H1 (cell line): ENCODE data around the gene CYP1A2. TPM values are rescaled to one million over a fixed set of nuclear protein-coding genes. Genes with fewer than 3 reads are reported as not detected.

Experiments
- CTCF ChIA-PET: fragments of 300-600 bp; sonication (Branson Sonifier 250); formaldehyde crosslinking; loops from one replicate; lab custom pipeline; 2021; ENCODE audit not compliant: partially characterized antibody; lab: Charles Lee
- POLR2A ChIA-PET: fragments of 300-600 bp; sonication (Branson Sonifier 250); formaldehyde crosslinking; loops from one replicate; lab custom pipeline; 2021; ENCODE audit warnings: inconsistent platforms; ENCODE audit not compliant: partially characterized antibody; lab: Charles Lee
- DNase-seq, 2 experiments: peaks; one replicate each; pipeline versions ENCODE4 v3.0.0 to v3.0.0-alpha.2; 2010 to 2022; ENCODE audit warnings: low spot score in 2 of 2, low read depth in 1 of 2, mixed read lengths in 1 of 2
- FAIRE-seq: peaks from 2 replicates; lab custom pipeline; 2011; peaks lifted over from hg19 to GRCh38; lab: Jason Lieb, UNC
- H2AFZ ChIP-seq: 2 replicates; pipeline ENCODE4 v1.8.1; 2012; ENCODE audit warnings: low read length, inconsistent platforms
- H2AK5ac ChIP-seq: 2 replicates; pipeline ENCODE4 v1.6.1; 2013; ENCODE audit warnings: low read depth, low read length
- H2BK120ac ChIP-seq: replicated peaks from 2 replicates; pipeline ENCODE3; 2013; ENCODE audit warnings: low read depth, low read length, inconsistent platforms
- H2BK12ac ChIP-seq: 2 replicates; pipeline ENCODE4 v1.6.1; 2013; ENCODE audit warnings: low read depth, low read length
- H2BK15ac ChIP-seq: 2 replicates; pipeline ENCODE4 v1.6.1; 2013; ENCODE audit warnings: low read length
- H2BK20ac ChIP-seq: 2 replicates; pipeline ENCODE4 v1.6.1; 2013; ENCODE audit warnings: low read length
- H2BK5ac ChIP-seq: 2 replicates; pipeline ENCODE4 v1.6.1; 2013; ENCODE audit warnings: low read depth, low read length
- H3K14ac ChIP-seq: 2 replicates; pipeline ENCODE4 v1.6.1; 2013; ENCODE audit warnings: inconsistent platforms; ENCODE audit not compliant: insufficient read length
- H3K18ac ChIP-seq: 2 replicates; pipeline ENCODE4 v1.6.1; 2013; ENCODE audit warnings: low read length; ENCODE audit errors: extremely low read depth
- H3K23ac ChIP-seq: 2 replicates; pipeline ENCODE4 v1.6.1; 2013; ENCODE audit warnings: inconsistent platforms; ENCODE audit not compliant: insufficient read length
- H3K23me2 ChIP-seq: 2 replicates; pipeline ENCODE4 v1.6.1; 2013; ENCODE audit warnings: low read depth, low read length
- H3K27ac ChIP-seq: 2 replicates; pipeline ENCODE4 v1.6.1; 2011; ENCODE audit warnings: low read depth, low read length, inconsistent platforms
- H3K27me3 ChIP-seq, 4 experiments: replicated peaks in 1 of 4; 1 replicate in 1 of 4; 2 replicates in 3 of 4; pipeline versions ENCODE4 v1.6.1 to v1.8.1; 2011 to 2013; ENCODE audit warnings: low read length in 3 of 4, mild to moderate bottlenecking in 3 of 4, inconsistent platforms in 2 of 4, mixed read lengths in 2 of 4, moderate library complexity in 1 of 4; ENCODE audit not compliant: control insufficient read depth in 3 of 4, insufficient read depth in 3 of 4; ENCODE audit errors: extremely low read depth in 1 of 4
- H3K36me3 ChIP-seq, 4 experiments: 2 replicates each; pipeline versions ENCODE4 v1.6.1 to v1.8.1; 2011 to 2013; ENCODE audit warnings: mild to moderate bottlenecking in 4 of 4, low read length in 3 of 4, moderate library complexity in 2 of 4, control low read depth in 1 of 4, inconsistent platforms in 1 of 4; ENCODE audit not compliant: insufficient read depth in 4 of 4, control insufficient read depth in 2 of 4
- H3K4ac ChIP-seq: replicated peaks from 2 replicates; pipeline ENCODE3; 2013; ENCODE audit warnings: low read length, low read depth, mixed read lengths, inconsistent platforms; ENCODE audit not compliant: insufficient read length
- H3K4me1 ChIP-seq, 4 experiments: replicated peaks in 1 of 4; 1 replicate in 1 of 4; 2 replicates in 3 of 4; pipeline versions ENCODE4 v1.6.1 to v1.8.1; 2011 to 2013; ENCODE audit warnings: low read length in 3 of 4, inconsistent platforms in 2 of 4, mixed read lengths in 1 of 4; ENCODE audit not compliant: insufficient read depth in 4 of 4, control insufficient read depth in 3 of 4
- H3K4me2 ChIP-seq, 2 experiments: 2 replicates each; pipeline versions ENCODE4 v1.6.1 to v1.8.1; 2011 to 2013; ENCODE audit warnings: low read depth in 2 of 2, low read length in 2 of 2, control low read depth in 1 of 2, inconsistent platforms in 1 of 2, mild to moderate bottlenecking in 1 of 2; ENCODE audit not compliant: insufficient read depth in 1 of 2
- H3K4me3 ChIP-seq, 4 experiments: fragments of 200-600, 300-600 bp in 1 of 4; sonication (generic), shearing (Covaris generic), sonication (Bioruptor Twin) in 1 of 4; 2 replicates each; pipeline versions ENCODE4 v1.5.1 to v1.8.1; 2011 to 2016; ENCODE audit warnings: low read length in 4 of 4, low read depth in 3 of 4, control low read depth in 2 of 4, inconsistent platforms in 2 of 4, mild to moderate bottlenecking in 2 of 4, mixed read lengths in 1 of 4, moderate library complexity in 1 of 4; ENCODE audit not compliant: insufficient read depth in 2 of 4; ENCODE audit errors: extremely low read depth in 1 of 4
- H3K56ac ChIP-seq: replicated peaks from 2 replicates; pipeline ENCODE3; 2013; ENCODE audit warnings: low read depth, mild to moderate bottlenecking, mixed read lengths, low read length, inconsistent platforms; ENCODE audit not compliant: insufficient read length
- H3K79me1 ChIP-seq: 2 replicates; pipeline ENCODE4 v1.6.1; 2013; ENCODE audit warnings: low read depth, low read length, control low read depth
- H3K79me2 ChIP-seq, 2 experiments: 2 replicates each; pipeline versions ENCODE4 v1.6.1 to v1.8.1; 2012 to 2013; ENCODE audit warnings: low read length in 2 of 2, mild to moderate bottlenecking in 2 of 2, inconsistent platforms in 1 of 2; ENCODE audit not compliant: insufficient read depth in 2 of 2, control insufficient read depth in 1 of 2
- H3K9ac ChIP-seq, 4 experiments: replicated peaks in 1 of 4; 1 replicate in 1 of 4; 2 replicates in 3 of 4; pipeline versions ENCODE4 v1.6.1 to v1.8.1; 2011 to 2013; ENCODE audit warnings: low read depth in 3 of 4, low read length in 3 of 4, control low read depth in 2 of 4, mild to moderate bottlenecking in 2 of 4, moderate library complexity in 2 of 4, inconsistent platforms in 1 of 4; ENCODE audit errors: extremely low read depth in 1 of 4
- H3K9me3 ChIP-seq, 2 experiments: 2 replicates each; pipeline versions ENCODE4 v1.6.1 to v1.8.1; 2012 to 2013; ENCODE audit warnings: mild to moderate bottlenecking in 2 of 2, moderate library complexity in 2 of 2, control low read depth in 1 of 2, inconsistent platforms in 1 of 2, low read depth in 1 of 2, low read length in 1 of 2, mixed read lengths in 1 of 2; ENCODE audit not compliant: insufficient read depth in 2 of 2
- H4K20me1 ChIP-seq, 2 experiments: replicated peaks in 1 of 2; 2 replicates each; pipeline versions ENCODE3 to v1.8.1; 2011 to 2013; ENCODE audit warnings: inconsistent platforms in 2 of 2, low read length in 2 of 2, mild to moderate bottlenecking in 1 of 2; ENCODE audit not compliant: insufficient read depth in 2 of 2, control insufficient read depth in 1 of 2
- H4K5ac ChIP-seq: 2 replicates; pipeline ENCODE4 v1.6.1; 2013; ENCODE audit warnings: low read length, low read depth, mixed read lengths, inconsistent platforms; ENCODE audit not compliant: insufficient read length
- H4K8ac ChIP-seq: 2 replicates; pipeline ENCODE4 v1.8.0; 2013; ENCODE audit warnings: mild to moderate bottlenecking, moderate library complexity, low read length, inconsistent platforms; ENCODE audit not compliant: insufficient read depth; ENCODE audit errors: extremely low read depth
- H4K91ac ChIP-seq: replicated peaks from 2 replicates; pipeline ENCODE3; 2013; ENCODE audit warnings: low read length, mixed read lengths, inconsistent platforms; ENCODE audit not compliant: insufficient read length
- CHD1 ChIP-seq: IDR thresholded peaks from 2 replicates; pipeline ENCODE4 v1.6.1; 2012; ENCODE audit warnings: low read depth, low read length, improper control_type of control experiment
- RNF2 ChIP-seq: fragments of 200-900, 300-1000 bp; sonication (generic); IDR thresholded peaks from 2 replicates; pipeline ENCODE4 v1.7.1; 2016; ENCODE audit warnings: borderline replicate concordance, low read depth, mild to moderate bottlenecking, antibody characterized with exemption, low read length; ENCODE audit not compliant: poor library complexity, severe bottlenecking; ENCODE audit errors: missing control alignments
- TAF1 ChIP-seq: IDR thresholded peaks from 2 replicates; pipeline ENCODE4 v1.6.1; 2011; ENCODE audit warnings: mild to moderate bottlenecking, low read depth, low read length
- WGBS, 2 experiments: shearing (Covaris generic) in 1 of 2; methylation state at CpG; one replicate each; pipeline versions ENCODE4 v1.1.6 to v1.1.7; 2013 to 2015; ENCODE audit warnings: low lambda C conversion rate in 2 of 2, mixed read lengths in 2 of 2, inconsistent platforms in 1 of 2, low coverage in 1 of 2, missing lambda C conversion rate in 1 of 2; ENCODE audit not compliant: insufficient replicate concordance in 2 of 2, insufficient coverage in 1 of 2, insufficient read length in 1 of 2; ENCODE audit errors: extremely low coverage in 1 of 2, missing lambda C conversion rate in 1 of 2; 5-methylcytosine and 5-hydroxymethylcytosine counted together
- polyA plus RNA-seq, 7 experiments: library from polyadenylated mRNA; depleted of rRNA in 3 of 7; stranded (reverse) in 5 of 7; unstranded in 2 of 7; fragments of >200 nt in 5 of 7; fragments of 200-250 nt in 2 of 7; gene quantifications; 1 replicate in 5 of 7; 2 replicates in 1 of 7; 4 replicates in 1 of 7; pipeline versions ENCODE4 v1.2.1 to v1.2.3, GENCODE V29; 2011 to 2013; ENCODE audit warnings: missing spikeins in 2 of 7, mixed read lengths in 2 of 7
- total RNA-seq: library from RNA; stranded (reverse); fragmentation: NEBNext Ultra II Directional; extraction: Animal tissue kit (Norgen Biotek cat#: 25700); gene quantifications from 2 replicates; pipeline ENCODE4 v1.2.1, GENCODE V29; 2021

Gene CYP1A2
- total and polyA plus RNA-seq, 2 of the 8 experiments (the other 6 are each of a cell fraction or from before 2014, with no cell fraction given): not detected

DNA sequence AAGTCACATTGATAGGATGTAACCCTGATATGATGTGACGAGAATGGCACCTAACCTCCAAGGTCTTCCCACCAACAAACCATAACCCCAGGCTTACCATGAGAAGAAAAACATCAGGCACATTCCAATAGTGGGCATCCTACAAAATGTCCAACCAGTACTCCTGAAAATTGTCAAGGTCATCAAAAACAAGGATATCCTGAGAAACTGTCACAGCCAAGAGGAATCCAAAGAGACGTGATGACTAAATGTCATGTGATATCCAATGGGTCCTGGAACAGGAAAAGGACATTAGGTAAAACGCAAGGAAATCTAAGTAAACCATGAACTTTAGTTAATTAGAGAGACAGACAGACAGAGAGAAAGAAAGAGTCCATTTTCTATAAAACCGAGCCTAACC, 2.3 kb upstream of the CYP1A2 start:
- Histone ChIP-seq H3K27me3 (peaks cover 0 to 6% (median 3%) of the 10 kb centered on the region in 4 experiments; a peak in 2 of 7 replicates), H3K9me3 (no peaks in the 10 kb centered on the region), H3K14ac (no peak overlapping the region), H4K8ac (no peak overlapping the region), H3K9ac (no peak overlapping the region), H3K56ac (no peak overlapping the region), H2AK5ac (no peak overlapping the region), H2BK5ac (no peak overlapping the region), H4K5ac (no peak overlapping the region), H3K23ac (no peak overlapping the region), H3K36me3 (no peaks in the 10 kb centered on the region), H3K4me3 (no peak overlapping the region), H2BK120ac (no peak overlapping the region), H4K91ac (no peak overlapping the region), H3K23me2 (no peaks in the 10 kb centered on the region), H3K4me1 (peaks cover 0 to 4% (median 0%) of the 10 kb centered on the region in 4 experiments; a peak in 2 of 7 replicates), H3K79me1 (no peaks in the 10 kb centered on the region), H3K4me2 (no peak overlapping the region), H3K4ac (no peak overlapping the region), H2AFZ (no peak overlapping the region), H2BK12ac (no peak overlapping the region), H2BK15ac (no peak overlapping the region), H3K79me2 (no peaks in the 10 kb centered on the region), H3K18ac (no peak overlapping the region), H3K27ac (no peak overlapping the region), H2BK20ac (no peak overlapping the region), H4K20me1 (peaks cover 0 to 1% of the 10 kb centered on the region in 2 experiments)
- 80% methylated on average over 4 of the region's 4 CpGs; no CpG with 5 or more reads in 1 of the 2 experiments for WGBS, 2 experiments
- FAIRE-seq: no peak
- ChIA-PET POLR2A (interaction anchor here (1.0 kb wide), 1 partner anchor 20 kb away, joined by 3 read pairs; no protein-coding TSS in a partner anchor), CTCF (interaction anchor here (0.6 to 2.7 kb wide), 4 partner anchors 23 to 125 kb away, joined by 3 to 10 read pairs (median 4); no protein-coding TSS in a partner anchor)
- TF ChIP-seq TAF1: no peak
- no peak for TF ChIP-seq CHD1
- TF ChIP-seq RNF2: no peak
- DNase-seq: no peak
